ENCODE data around the gene UFD1. TPM values are rescaled to one million over a fixed set of nuclear protein-coding genes. Genes with fewer than 3 reads are reported as not detected.

UFD1 gene
- total RNA-seq, 1 experiment from 2014 or later: 57.9 TPM

DNA sequence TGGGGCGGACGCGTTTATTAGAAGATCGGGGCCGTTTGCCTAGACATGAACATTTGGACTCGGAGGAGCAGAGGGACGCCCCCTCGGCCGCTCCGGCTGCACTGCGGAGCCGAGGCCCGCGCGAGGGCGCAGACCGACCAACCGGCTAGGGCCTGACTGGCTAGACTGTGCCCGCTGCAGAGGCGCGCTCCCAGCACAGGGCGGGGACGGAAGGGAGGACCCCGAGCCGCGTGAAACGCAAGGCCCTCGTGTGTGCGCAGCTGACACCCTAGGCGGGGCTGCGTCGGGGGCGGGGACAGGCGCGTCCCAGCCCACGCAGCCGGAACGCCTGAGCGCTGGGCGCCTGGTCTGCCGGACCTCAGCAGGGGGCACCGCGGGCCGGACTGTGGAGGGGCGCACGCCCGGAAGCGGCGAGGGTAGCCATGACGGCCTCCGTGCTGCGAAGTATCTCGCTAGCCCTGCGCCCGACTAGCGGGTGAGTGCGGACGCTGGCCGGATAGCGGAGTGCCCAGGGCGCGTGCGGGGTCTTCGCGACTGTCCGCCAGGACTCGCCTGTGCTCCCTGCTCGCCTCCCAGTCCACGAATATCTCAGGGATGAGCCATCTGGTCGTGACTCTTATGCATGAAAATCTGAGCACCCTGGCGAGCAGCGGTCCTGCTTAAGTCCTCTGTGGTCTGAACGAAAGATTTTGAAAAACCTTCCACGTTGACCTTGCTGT lies 46.7 kb downstream of the UFD1 start, which contains the start of gene MRPL40:
Gene MRPL40 (plus strand): TSS at position 413 of the 719 bp plus-strand sequence. CDS start 10 bp downstream, at position 423.
- POLR2A ChIA-PET: interaction anchor here (1.0 to 2.1 kb wide), 3 partner anchors 10 to 47 kb away, joined by 4 to 13 read pairs (median 5); partner anchors contain the start of genes C22orf39 and CDC45
- Mint-ChIP-seq H3K4me3 (peak within 1 kb of the TSS; percentile 81), H3K27ac (peak within 1 kb of the TSS; percentile 95), H3K36me3 (peaks cover 9% of the 10 kb centered on the region), H3K9me3 (no peaks in the 10 kb centered on the region), H3K4me1 (peaks cover 20% of the 10 kb centered on the region), H3K27me3 (ENCODE audit: low read depth) (no peaks in the 10 kb centered on the region)
- DNase-seq (ENCODE audit: low spot score) (peak; percentile 83), ATAC-seq (peak; percentile 81)
- CTCF ChIA-PET: interaction anchor here (0.6 kb wide), 1 partner anchor 141 kb away, joined by 3 read pairs; the partner anchor contains the start of gene CLTCL1
- no peak; the same call in none of the 2 replicates for TF ChIP-seq NFYB (CRISPR knock-in tag; conservative IDR thresholded peaks at IDR 0.05; ENCODE audit: low read depth)
- TF ChIP-seq, protein P1, sequence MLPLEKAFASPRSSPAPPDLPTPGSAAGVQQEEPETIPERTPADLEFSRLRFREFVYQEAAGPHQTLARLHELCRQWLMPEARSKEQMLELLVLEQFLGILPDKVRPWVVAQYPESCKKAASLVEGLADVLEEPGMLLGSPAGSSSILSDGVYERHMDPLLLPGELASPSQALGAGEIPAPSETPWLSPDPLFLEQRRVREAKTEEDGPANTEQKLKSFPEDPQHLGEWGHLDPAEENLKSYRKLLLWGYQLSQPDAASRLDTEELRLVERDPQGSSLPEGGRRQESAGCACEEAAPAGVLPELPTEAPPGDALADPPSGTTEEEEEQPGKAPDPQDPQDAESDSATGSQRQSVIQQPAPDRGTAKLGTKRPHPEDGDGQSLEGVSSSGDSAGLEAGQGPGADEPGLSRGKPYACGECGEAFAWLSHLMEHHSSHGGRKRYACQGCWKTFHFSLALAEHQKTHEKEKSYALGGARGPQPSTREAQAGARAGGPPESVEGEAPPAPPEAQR (CRISPR knock-in tag; IDR thresholded peaks at IDR 0.05): no peak
- TF ChIP-seq, protein P2, sequence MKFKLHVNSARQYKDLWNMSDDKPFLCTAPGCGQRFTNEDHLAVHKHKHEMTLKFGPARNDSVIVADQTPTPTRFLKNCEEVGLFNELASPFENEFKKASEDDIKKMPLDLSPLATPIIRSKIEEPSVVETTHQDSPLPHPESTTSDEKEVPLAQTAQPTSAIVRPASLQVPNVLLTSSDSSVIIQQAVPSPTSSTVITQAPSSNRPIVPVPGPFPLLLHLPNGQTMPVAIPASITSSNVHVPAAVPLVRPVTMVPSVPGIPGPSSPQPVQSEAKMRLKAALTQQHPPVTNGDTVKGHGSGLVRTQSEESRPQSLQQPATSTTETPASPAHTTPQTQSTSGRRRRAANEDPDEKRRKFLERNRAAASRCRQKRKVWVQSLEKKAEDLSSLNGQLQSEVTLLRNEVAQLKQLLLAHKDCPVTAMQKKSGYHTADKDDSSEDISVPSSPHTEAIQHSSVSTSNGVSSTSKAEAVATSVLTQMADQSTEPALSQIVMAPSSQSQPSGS (CRISPR knock-in tag; IDR thresholded peaks at IDR 0.05; ENCODE audit: borderline replicate concordance, low read depth): no peak; the same call in 1 of the 2 replicates
- TF ChIP-seq, protein P3, sequence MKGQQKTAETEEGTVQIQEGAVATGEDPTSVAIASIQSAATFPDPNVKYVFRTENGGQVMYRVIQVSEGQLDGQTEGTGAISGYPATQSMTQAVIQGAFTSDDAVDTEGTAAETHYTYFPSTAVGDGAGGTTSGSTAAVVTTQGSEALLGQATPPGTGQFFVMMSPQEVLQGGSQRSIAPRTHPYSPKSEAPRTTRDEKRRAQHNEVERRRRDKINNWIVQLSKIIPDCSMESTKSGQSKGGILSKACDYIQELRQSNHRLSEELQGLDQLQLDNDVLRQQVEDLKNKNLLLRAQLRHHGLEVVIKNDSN (CRISPR knock-in tag; IDR thresholded peaks at IDR 0.05): peak; percentile 77; the same call in 1 of the 2 replicates
- TF ChIP-seq, protein P4, sequence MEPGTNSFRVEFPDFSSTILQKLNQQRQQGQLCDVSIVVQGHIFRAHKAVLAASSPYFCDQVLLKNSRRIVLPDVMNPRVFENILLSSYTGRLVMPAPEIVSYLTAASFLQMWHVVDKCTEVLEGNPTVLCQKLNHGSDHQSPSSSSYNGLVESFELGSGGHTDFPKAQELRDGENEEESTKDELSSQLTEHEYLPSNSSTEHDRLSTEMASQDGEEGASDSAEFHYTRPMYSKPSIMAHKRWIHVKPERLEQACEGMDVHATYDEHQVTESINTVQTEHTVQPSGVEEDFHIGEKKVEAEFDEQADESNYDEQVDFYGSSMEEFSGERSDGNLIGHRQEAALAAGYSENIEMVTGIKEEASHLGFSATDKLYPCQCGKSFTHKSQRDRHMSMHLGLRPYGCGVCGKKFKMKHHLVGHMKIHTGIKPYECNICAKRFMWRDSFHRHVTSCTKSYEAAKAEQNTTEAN (CRISPR knock-in tag; IDR thresholded peaks at IDR 0.05): peak; percentile 91; the same call in 1 of the 2 replicates
- no peak for TF ChIP-seq NR1H2 (CRISPR knock-in tag; IDR thresholded peaks at IDR 0.05)
- TF ChIP-seq GABPB1 (CRISPR knock-in tag; IDR thresholded peaks at IDR 0.05): peak; percentile 93
- no peak for TF ChIP-seq ZNF671 (CRISPR knock-in tag; IDR thresholded peaks at IDR 0.05)
- TF ChIP-seq TCF7 (CRISPR knock-in tag; IDR thresholded peaks at IDR 0.05; ENCODE audit: low read depth): peak; percentile 82
- TF ChIP-seq, protein P5, sequence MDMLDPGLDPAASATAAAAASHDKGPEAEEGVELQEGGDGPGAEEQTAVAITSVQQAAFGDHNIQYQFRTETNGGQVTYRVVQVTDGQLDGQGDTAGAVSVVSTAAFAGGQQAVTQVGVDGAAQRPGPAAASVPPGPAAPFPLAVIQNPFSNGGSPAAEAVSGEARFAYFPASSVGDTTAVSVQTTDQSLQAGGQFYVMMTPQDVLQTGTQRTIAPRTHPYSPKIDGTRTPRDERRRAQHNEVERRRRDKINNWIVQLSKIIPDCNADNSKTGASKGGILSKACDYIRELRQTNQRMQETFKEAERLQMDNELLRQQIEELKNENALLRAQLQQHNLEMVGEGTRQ (CRISPR knock-in tag; IDR thresholded peaks at IDR 0.05): no peak
- TF ChIP-seq FOXJ3 (CRISPR knock-in tag; IDR thresholded peaks at IDR 0.05; ENCODE audit: borderline replicate concordance): no peak
- peak; percentile 4; the same call in 1 of the 2 replicates for TF ChIP-seq ZNF121 (CRISPR knock-in tag; IDR thresholded peaks at IDR 0.05)
- TF ChIP-seq, protein P6, sequence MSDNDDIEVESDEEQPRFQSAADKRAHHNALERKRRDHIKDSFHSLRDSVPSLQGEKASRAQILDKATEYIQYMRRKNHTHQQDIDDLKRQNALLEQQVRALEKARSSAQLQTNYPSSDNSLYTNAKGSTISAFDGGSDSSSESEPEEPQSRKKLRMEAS (CRISPR knock-in tag; IDR thresholded peaks at IDR 0.05): peak; percentile 97
- peak; percentile 82; the same call in 1 of the 2 replicates for TF ChIP-seq TEAD1 (CRISPR knock-in tag; IDR thresholded peaks at IDR 0.05)
- peak; percentile 93 for TF ChIP-seq SP1 (CRISPR knock-in tag; conservative IDR thresholded peaks at IDR 0.05)
- TF ChIP-seq ZNF317 (CRISPR knock-in tag; IDR thresholded peaks at IDR 0.05; ENCODE audit: borderline replicate concordance, low read depth): no peak; the same call in 1 of the 2 replicates
- TF ChIP-seq RORB (CRISPR knock-in tag; IDR thresholded peaks at IDR 0.05): no peak
- no peak for TF ChIP-seq TEAD4 (CRISPR knock-in tag; IDR thresholded peaks at IDR 0.05)
- TF ChIP-seq ETV6 (CRISPR knock-in tag; IDR thresholded peaks at IDR 0.05): peak; percentile 64; the same call in 1 of the 2 replicates
- peak; percentile 76; the same call in 1 of the 2 replicates for TF ChIP-seq ZNF219 (CRISPR knock-in tag; IDR thresholded peaks at IDR 0.05; ENCODE audit: borderline replicate concordance)
- TF ChIP-seq, protein P7, sequence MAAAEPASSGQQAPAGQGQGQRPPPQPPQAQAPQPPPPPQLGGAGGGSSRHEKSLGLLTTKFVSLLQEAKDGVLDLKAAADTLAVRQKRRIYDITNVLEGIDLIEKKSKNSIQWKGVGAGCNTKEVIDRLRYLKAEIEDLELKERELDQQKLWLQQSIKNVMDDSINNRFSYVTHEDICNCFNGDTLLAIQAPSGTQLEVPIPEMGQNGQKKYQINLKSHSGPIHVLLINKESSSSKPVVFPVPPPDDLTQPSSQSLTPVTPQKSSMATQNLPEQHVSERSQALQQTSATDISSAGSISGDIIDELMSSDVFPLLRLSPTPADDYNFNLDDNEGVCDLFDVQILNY (CRISPR knock-in tag; IDR thresholded peaks at IDR 0.05): peak; percentile 58; the same call in 1 of the 2 replicates
- TF ChIP-seq, protein P8, sequence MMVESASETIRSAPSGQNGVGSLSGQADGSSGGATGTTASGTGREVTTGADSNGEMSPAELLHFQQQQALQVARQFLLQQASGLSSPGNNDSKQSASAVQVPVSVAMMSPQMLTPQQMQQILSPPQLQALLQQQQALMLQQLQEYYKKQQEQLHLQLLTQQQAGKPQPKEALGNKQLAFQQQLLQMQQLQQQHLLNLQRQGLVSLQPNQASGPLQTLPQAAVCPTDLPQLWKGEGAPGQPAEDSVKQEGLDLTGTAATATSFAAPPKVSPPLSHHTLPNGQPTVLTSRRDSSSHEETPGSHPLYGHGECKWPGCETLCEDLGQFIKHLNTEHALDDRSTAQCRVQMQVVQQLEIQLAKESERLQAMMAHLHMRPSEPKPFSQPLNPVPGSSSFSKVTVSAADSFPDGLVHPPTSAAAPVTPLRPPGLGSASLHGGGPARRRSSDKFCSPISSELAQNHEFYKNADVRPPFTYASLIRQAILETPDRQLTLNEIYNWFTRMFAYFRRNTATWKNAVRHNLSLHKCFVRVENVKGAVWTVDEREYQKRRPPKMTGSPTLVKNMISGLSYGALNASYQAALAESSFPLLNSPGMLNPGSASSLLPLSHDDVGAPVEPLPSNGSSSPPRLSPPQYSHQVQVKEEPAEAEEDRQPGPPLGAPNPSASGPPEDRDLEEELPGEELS (CRISPR knock-in tag; IDR thresholded peaks at IDR 0.05): peak; percentile 74; the same call in 1 of the 2 replicates
- TF ChIP-seq, protein P9, sequence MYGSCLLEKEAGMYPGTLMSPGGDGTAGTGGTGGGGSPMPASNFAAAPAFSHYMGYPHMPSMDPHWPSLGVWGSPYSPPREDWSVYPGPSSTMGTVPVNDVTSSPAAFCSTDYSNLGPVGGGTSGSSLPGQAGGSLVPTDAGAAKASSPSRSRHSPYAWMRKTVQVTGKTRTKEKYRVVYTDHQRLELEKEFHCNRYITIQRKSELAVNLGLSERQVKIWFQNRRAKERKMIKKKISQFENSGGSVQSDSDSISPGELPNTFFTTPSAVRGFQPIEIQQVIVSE (CRISPR knock-in tag; IDR thresholded peaks at IDR 0.05; ENCODE audit: borderline replicate concordance): no peak
- no peak for TF ChIP-seq SMAD3 (CRISPR knock-in tag; IDR thresholded peaks at IDR 0.05; ENCODE audit: borderline replicate concordance)
